ENCODE results near the gene SH2D6. TPM values are rescaled to one million over a fixed set of nuclear protein-coding genes. Genes with fewer than 3 reads are reported as not detected.
A peak's percentile ranks its signal among the peaks of the same experiment; 100 is the strongest.

Gene SH2D6
- total and polyA plus RNA-seq, 8 donors, result 0.70 to 28.1 (median 3.6) TPM

DNA sequence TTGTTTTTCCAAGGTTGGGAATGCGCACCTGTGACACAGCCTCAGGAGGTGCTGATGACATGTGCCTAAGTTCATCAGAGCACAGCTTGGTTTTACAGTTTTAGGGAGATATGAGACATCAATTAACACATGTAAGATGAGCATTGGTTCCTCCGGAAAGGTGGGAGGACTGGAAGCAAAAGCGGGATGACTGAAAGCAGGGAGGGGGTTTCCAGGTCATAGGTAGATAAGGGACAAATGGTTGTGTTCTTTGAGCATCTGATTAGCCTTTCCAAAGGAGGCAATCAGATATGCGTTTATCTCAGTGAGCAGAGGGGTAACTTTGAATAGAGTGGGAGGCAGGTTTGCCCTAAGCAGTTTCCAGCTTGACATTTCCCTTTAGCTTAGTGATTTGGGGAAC lies 34.7 kb upstream of the SH2D6 start:
- DNase-seq (no peak), FAIRE-seq (no peak), ATAC-seq (no peak)
- intact Hi-C loops (cut with DNase I), result no loop called here
- Histone ChIP-seq H3K9me3 (no peaks in the 10 kb centered on the region), H3K27ac (no peak overlapping the region), H3K36me3 (peaks cover 0 to 33% (median 4%) of the 10 kb centered on the region in 3 donors), H3K4me3 (no peak overlapping the region), H3K27me3 (no peaks in the 10 kb centered on the region), H3K4me1 (no peaks in the 10 kb centered on the region)
- no peak for TF ChIP-seq CTCF (IDR thresholded peaks at IDR 0.05)
- WGBS, 2 donors, result 76% methylated on average over 4 of the region's 4 CpGs

- Histone ChIP-seq H3K27ac (no peak overlapping the region), H3K36me3 (peaks cover 0 to 18% (median 4%) of the 10 kb centered on the region in 3 donors), H3K4me3 (no peak overlapping the region), H3K27me3 (no peaks in the 10 kb centered on the region), H3K9me3 (no peaks in the 10 kb centered on the region), H3K4me1 (no peaks in the 10 kb centered on the region)
- TF ChIP-seq CTCF (IDR thresholded peaks at IDR 0.05), result no peak
- DNase-seq (no peak), ATAC-seq (no peak), FAIRE-seq (no peak)
- intact Hi-C loops (cut with DNase I), result no loop called here
- WGBS, 2 donors, result 78 to 89% methylated on average over 2 of the region's 2 CpGs
Observed at GRCh38 chr2:85385746-85386145, 32.8 kb upstream of the SH2D6 start.

DNA sequence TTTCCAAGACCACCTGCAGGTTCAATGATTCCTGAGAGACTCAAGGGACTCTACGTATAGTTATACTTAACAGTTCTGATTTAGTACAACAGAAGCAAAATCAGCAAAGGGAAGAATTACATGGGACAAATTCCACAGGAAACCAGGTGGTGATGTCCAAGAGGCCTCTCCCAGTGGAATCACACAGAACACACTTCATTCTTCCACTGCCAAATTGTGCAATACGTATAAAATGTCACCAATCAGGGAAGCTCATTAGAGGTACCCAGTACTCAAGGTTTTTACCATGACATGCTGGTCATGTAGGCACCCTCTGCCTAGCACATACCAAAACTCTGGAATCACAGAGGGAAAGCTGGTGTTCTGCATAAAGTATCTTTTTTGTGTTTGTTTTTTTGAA lies 30.8 kb upstream of the SH2D6 start:
- Histone ChIP-seq H3K9me3 (no peaks in the 10 kb centered on the region), H3K4me1 (no peaks in the 10 kb centered on the region), H3K27ac (no peak overlapping the region), H3K27me3 (no peaks in the 10 kb centered on the region), H3K4me3 (no peak overlapping the region), H3K36me3 (peaks cover 0 to 15% (median 4%) of the 10 kb centered on the region in 3 donors)
- intact Hi-C loops (cut with DNase I), result no loop called here
- ATAC-seq (no peak), FAIRE-seq (no peak), DNase-seq (no peak)
- TF ChIP-seq CTCF (IDR thresholded peaks at IDR 0.05), result no peak
- WGBS, 2 donors, result 83 to 87% methylated on average over 2 of the region's 2 CpGs

DNA sequence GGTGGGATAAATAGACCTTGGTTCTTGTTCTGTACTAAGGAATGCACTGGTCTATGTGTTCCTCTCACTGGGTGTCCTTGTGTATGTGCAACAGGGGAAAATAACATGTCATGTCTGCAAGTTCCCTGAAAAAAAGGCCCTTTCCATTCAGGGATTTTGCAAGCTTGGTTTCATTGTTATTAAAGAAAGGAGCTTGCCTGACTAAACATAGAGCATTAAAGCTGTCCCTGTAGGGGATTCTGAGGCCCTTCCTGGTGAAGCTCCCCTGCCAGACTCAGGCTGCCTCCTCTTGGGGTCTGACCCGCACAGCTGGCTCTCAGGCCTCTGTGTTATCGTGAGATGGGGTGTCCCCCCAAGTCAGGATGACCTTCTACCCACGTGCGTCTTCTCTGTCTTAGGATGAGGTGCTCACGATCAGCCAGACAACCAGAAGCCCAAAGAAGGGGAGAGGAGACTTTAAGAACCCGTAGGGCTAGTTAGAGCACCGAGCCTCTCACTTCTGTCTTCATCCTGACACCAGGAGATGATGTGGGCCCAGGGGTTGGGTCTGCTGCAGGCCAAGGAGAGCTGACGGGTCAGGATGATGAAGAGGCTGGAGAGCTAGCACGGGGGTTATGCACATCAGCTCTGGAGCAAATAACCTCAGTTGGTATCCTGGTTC lies 29.5 kb upstream of the SH2D6 start:
- DNase-seq (no peak), ATAC-seq (no peak), FAIRE-seq (no peak)
- no peaks in the 10 kb centered on the region for H3K4me1 ChIP-seq
- 81 to 84% methylated on average over 9 of the region's 9 CpGs for WGBS, 2 donors
- TF ChIP-seq CTCF (IDR thresholded peaks at IDR 0.05), result no peak
- intact Hi-C loops (cut with DNase I), result no loop called here
- no peak overlapping the region for H3K4me3 ChIP-seq
- H3K27ac ChIP-seq, result no peak overlapping the region
- no peaks in the 10 kb centered on the region for H3K27me3 ChIP-seq
- H3K36me3 ChIP-seq, result peaks cover 0 to 9% (median 4%) of the 10 kb centered on the region in 3 donors
- H3K9me3 ChIP-seq, result no peaks in the 10 kb centered on the region

DNA sequence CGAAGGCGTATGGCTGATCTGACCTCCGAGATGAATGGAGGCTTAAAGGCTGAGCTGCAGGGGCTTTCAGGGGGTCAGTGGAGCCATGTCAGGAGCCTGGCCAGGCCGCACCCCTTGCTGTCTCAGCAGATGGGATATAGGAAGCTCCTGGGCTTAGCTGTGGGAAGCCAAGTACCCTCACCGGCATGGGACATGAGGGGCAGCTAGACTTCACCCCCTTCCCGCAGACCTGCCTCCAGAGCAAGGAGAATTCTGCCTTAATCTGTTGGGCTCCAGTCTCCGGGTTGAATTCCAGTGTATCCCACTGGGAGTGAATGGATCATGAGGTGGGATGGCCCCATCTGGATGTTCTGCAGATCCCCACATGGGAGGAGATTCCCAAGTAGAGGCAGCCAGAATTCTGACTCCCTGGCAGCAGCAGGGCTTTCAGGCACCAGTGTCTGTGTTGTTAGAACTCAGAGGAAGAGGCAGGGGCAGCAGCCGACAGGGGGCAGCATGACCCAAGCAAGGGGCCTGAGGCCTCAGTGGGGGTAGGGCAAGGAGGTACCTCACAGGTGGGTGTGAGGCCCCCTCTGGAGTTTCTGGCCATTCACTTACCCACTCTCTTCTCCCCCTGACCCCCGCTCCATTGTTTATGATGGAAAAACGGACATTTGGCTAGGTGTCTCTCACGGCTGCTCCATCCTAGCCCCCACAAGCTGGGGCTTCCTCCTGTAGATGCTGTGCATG lies 27.4 kb upstream of the SH2D6 start:
- no peak overlapping the region for H3K27ac ChIP-seq
- no peak overlapping the region for H3K4me3 ChIP-seq
- intact Hi-C loops (cut with DNase I), result no loop called here
- peaks cover 0 to 1% (median 0%) of the 10 kb centered on the region in 3 donors for H3K4me1 ChIP-seq
- DNase-seq (peak in 5 of 6 donors; percentile 46 to 86 (median 69)), FAIRE-seq (no peak), ATAC-seq (peak; percentile 66 to 86 (median 81))
- 74 to 82% methylated on average over 11 of the region's 11 CpGs for WGBS, 2 donors
- H3K36me3 ChIP-seq, result no peaks in the 10 kb centered on the region
- H3K9me3 ChIP-seq, result no peaks in the 10 kb centered on the region
- TF ChIP-seq CTCF (IDR thresholded peaks at IDR 0.05), result peak; percentile 26 to 52 (median 36)
- no peaks in the 10 kb centered on the region for H3K27me3 ChIP-seq

Measured in pancreas (tissue), 10 donors.